AML-193 (cell line): ENCODE measurements around the gene PRSS27.

Source experiments
- DNase-seq, 2 experiments: peaks; one replicate each; lab custom pipeline; 2025; lab: John Stamatoyannopoulos, UW

Gene PRSS27

GRCh38 chr16:2720064-2720457 is at the start of gene PRSS27:
Gene PRSS27 (minus strand): TSS chr16:2720224. CDS start chr16:2720160, 64 bp downstream.
- DNase-seq = no peak

GRCh38 chr16:2769675-2770056 is 49.6 kb upstream of the PRSS27 start:
- no peak for DNase-seq

- no peak for DNase-seq
Measured at GRCh38 chr16:2769100-2769529, 49.1 kb upstream of the PRSS27 start.

- DNase-seq = no peak
Measured at GRCh38 chr16:2768403-2769089, 48.5 kb upstream of the PRSS27 start.

GRCh38 chr16:2767891-2768290 is 47.9 kb upstream of the PRSS27 start:
- DNase-seq = no peak

- DNase-seq = no peak
Measured at GRCh38 chr16:2767140-2767731, 47.2 kb upstream of the PRSS27 start.

GRCh38 chr16:2766430-2767139 is 46.6 kb upstream of the PRSS27 start:
- DNase-seq = no peak

GRCh38 chr16:2765462-2766404 is 45.7 kb upstream of the PRSS27 start:
- DNase-seq = no peak

- DNase-seq = no peak
Measured at GRCh38 chr16:2764718-2765117, 44.7 kb upstream of the PRSS27 start.

GRCh38 chr16:2763173-2763572 is 43.1 kb upstream of the PRSS27 start:
- DNase-seq = no peak

GRCh38 chr16:2762711-2763110 is 42.7 kb upstream of the PRSS27 start:
- DNase-seq = no peak

- DNase-seq = no peak
Measured at GRCh38 chr16:2761886-2762583, 42.0 kb upstream of the PRSS27 start.

- no peak for DNase-seq
Measured at GRCh38 chr16:2761472-2761871, 41.4 kb upstream of the PRSS27 start.

- no peak for DNase-seq
Measured at GRCh38 chr16:2757344-2757743, 37.3 kb upstream of the PRSS27 start.

GRCh38 chr16:2756288-2757015 is 36.4 kb upstream of the PRSS27 start:
- no peak for DNase-seq

- DNase-seq = no peak
Measured at GRCh38 chr16:2755158-2755557, 35.1 kb upstream of the PRSS27 start.

GRCh38 chr16:2753733-2754020 is 33.7 kb upstream of the PRSS27 start:
- no peak for DNase-seq

- DNase-seq = peak; percentile 70 to 74
Measured at GRCh38 chr16:2752850-2753732, 33.1 kb upstream of the PRSS27 start.

- DNase-seq = peak; percentile 97
Measured at GRCh38 chr16:2752035-2752849, 32.2 kb upstream of the PRSS27 start, which contains the start of gene SRRM2. Gene SRRM2 (plus strand): TSS chr16:2752638. CDS start chr16:2756365, 3,727 bp downstream.
